Body of pancreas (tissue), 4 donors: ENCODE measurements around the gene TUBB8. TPM values are rescaled to one million over a fixed set of nuclear protein-coding genes. Genes with fewer than 3 reads are reported as not detected.

ENCODE experiments used
- ATAC-seq: fragments of 150-250 bp; one replicate; pipeline ENCODE4 v1.9.1; 2016
- DNase-seq, 4 donors: peaks; one replicate each; pipeline ENCODE4 v3.0.0-alpha.2; 2019
- H3K27ac ChIP-seq, 4 donors: fragments of 200-600 bp; sonication (generic); 1 replicate in 3 of 4; 2 replicates in 1 of 4; pipeline versions ENCODE4 v1.5.1 to v1.6.1; 2016 to 2019; ENCODE audit warnings: mild to moderate bottlenecking in 1 of 4, mixed read lengths in 1 of 4, moderate library complexity in 1 of 4
- H3K27me3 ChIP-seq, 2 donors: fragments of 200-600 bp; sonication (generic); one replicate each; pipeline ENCODE4 v1.6.0; 2016; ENCODE audit warnings: mild to moderate bottlenecking in 1 of 2
- H3K36me3 ChIP-seq, 2 donors: fragments of 200-600 bp; sonication (generic); replicated peaks in 1 of 2; 2 replicates each; pipeline ENCODE4 v1.5.1; 2016; ENCODE audit warnings: low read depth in 2 of 2; ENCODE audit not compliant: insufficient read depth in 1 of 2
- H3K4me1 ChIP-seq: fragments of 200-600 bp; sonication (generic); one replicate; pipeline ENCODE4 v1.6.0; 2016
- H3K4me3 ChIP-seq, 2 donors: fragments of 200-600 bp; sonication (generic); 1 replicate in 1 of 2; 2 replicates in 1 of 2; pipeline ENCODE4 v1.5.1; 2016 to 2019
- H3K9me3 ChIP-seq, 3 donors: fragments of 200-600 bp; sonication (generic); 1 replicate in 2 of 3; 2 replicates in 1 of 3; pipeline ENCODE4 v1.5.1; 2016
- POLR2A ChIP-seq, 3 donors: fragments of 450-650 bp; IDR thresholded peaks; one replicate each; pipeline ENCODE4 v1.6.1; 2016; ENCODE audit warnings: antibody characterized with exemption in 3 of 3, mild to moderate bottlenecking in 2 of 3
- WGBS, 2 donors: methylation state at CpG; one replicate each; pipeline ENCODE4 v1.1.5; 2017; 5-methylcytosine and 5-hydroxymethylcytosine counted together
- intact Hi-C: fragments of 100-400 bp; cut with DNase I; formaldehyde crosslinking; loops from one replicate; pipeline ENCODE4 v1.15.1; 2023
- total RNA-seq, 2 donors: library from RNA; depleted of rRNA; stranded (reverse); fragments of >200 nt; gene quantifications; one replicate each; pipeline ENCODE4 v1.1.0, GENCODE V29; 2016
- TF ChIP-seq, protein P1 (sequence below), 7 experiments: fragments of 450-650 bp in 4 of 7; fragments of 200-600 bp in 3 of 7; sonication (generic) in 3 of 7; IDR thresholded peaks; one replicate each; pipeline ENCODE4 v1.5.1; 2016 to 2019; ENCODE audit warnings: antibody characterized with exemption in 7 of 7

Gene TUBB8
- total RNA-seq, 2 donors from 2014 or later = 14.2 TPM; not detected in 1

DNA sequence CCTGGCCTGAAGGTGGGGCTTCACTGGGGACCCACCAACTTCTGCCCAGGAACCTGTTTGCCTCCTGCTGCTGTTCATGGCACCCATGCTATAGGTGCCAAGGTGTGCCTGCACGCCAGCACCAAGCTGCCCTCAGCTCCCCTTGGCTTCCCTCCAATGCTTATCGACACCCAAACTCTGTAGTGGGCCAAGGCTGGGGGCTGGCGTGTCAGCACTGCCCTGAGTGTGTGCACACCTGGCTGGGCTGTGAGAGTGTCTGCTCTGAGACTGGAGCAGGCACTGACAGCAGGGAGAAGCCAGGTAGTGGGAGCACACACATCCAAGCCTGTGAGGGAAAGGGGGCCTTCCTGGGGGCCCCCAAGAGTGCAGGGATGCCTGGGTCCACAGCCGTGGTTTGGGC lies 43.1 kb upstream of the TUBB8 start:
- peak; percentile 48 to 78 (median 64) for DNase-seq
- Histone ChIP-seq H3K4me1 (peaks cover 42% of the 10 kb centered on the region), H3K27ac (peak overlapping the region; percentile 72 to 78 (median 75)), H3K9me3 (peaks cover 0 to 13% (median 0%) of the 10 kb centered on the region in 3 donors), H3K4me3 (no peak overlapping the region), H3K27me3 (no peaks in the 10 kb centered on the region), H3K36me3 (no peaks in the 10 kb centered on the region)
- TF ChIP-seq POLR2A (IDR thresholded peaks at IDR 0.05) = no peak
- TF ChIP-seq, protein P1, sequence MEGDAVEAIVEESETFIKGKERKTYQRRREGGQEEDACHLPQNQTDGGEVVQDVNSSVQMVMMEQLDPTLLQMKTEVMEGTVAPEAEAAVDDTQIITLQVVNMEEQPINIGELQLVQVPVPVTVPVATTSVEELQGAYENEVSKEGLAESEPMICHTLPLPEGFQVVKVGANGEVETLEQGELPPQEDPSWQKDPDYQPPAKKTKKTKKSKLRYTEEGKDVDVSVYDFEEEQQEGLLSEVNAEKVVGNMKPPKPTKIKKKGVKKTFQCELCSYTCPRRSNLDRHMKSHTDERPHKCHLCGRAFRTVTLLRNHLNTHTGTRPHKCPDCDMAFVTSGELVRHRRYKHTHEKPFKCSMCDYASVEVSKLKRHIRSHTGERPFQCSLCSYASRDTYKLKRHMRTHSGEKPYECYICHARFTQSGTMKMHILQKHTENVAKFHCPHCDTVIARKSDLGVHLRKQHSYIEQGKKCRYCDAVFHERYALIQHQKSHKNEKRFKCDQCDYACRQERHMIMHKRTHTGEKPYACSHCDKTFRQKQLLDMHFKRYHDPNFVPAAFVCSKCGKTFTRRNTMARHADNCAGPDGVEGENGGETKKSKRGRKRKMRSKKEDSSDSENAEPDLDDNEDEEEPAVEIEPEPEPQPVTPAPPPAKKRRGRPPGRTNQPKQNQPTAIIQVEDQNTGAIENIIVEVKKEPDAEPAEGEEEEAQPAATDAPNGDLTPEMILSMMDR (IDR thresholded peaks at IDR 0.05) = no peak
- WGBS, 2 donors = 17 to 24% methylated on average over 4 of the region's 4 CpGs
- intact Hi-C loops = no loop called here
- ATAC-seq = peak; percentile 43

GRCh38 chr10:91313-91712 lies 42.2 kb upstream of the TUBB8 start:
- 67 to 80% methylated on average over 2 to 6 of the region's 8 CpGs for WGBS, 2 donors
- Histone ChIP-seq H3K27ac (peak overlapping the region in 3 of 4 donors; percentile 72 to 77 (median 73)), H3K9me3 (peaks cover 0 to 7% (median 0%) of the 10 kb centered on the region in 3 donors), H3K27me3 (no peaks in the 10 kb centered on the region), H3K4me1 (peaks cover 45% of the 10 kb centered on the region), H3K36me3 (no peaks in the 10 kb centered on the region), H3K4me3 (no peak overlapping the region)
- ATAC-seq (no peak), DNase-seq (no peak)
- intact Hi-C loops = no loop called here
- TF ChIP-seq, protein P1 (IDR thresholded peaks at IDR 0.05) = no peak
- no peak for TF ChIP-seq POLR2A (IDR thresholded peaks at IDR 0.05)

DNA sequence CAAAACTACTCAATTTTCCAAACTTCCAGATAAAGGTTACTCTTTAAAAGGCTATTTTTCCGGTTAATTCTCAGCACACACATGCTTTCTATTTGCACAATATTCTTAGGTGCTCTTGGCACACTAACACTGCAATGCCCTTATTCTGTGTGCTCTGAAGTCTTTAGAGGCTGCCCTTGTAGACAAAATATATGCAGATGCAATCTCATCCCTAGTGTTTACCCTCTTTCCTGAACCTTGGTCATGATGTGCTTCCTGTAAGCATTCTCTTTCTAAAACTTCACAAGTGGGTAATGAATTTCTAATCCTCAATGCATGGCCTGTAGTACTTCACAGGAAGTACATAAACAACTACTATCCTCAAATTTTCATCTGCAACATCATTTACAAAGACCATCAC lies 41.1 kb upstream of the TUBB8 start:
- H3K9me3 ChIP-seq = no peaks in the 10 kb centered on the region
- H3K27me3 ChIP-seq = no peaks in the 10 kb centered on the region
- DNase-seq (no peak), ATAC-seq (no peak)
- H3K36me3 ChIP-seq = no peaks in the 10 kb centered on the region
- no peak overlapping the region for H3K27ac ChIP-seq
- intact Hi-C loops = no loop called here
- H3K4me1 ChIP-seq = peaks cover 45% of the 10 kb centered on the region
- H3K4me3 ChIP-seq = no peak overlapping the region
- WGBS, 2 donors = 37 to 52% methylated on average over 1 of the region's 1 CpG
- TF ChIP-seq POLR2A (IDR thresholded peaks at IDR 0.05) = no peak
- TF ChIP-seq, protein P1 (IDR thresholded peaks at IDR 0.05) = no peak

DNA sequence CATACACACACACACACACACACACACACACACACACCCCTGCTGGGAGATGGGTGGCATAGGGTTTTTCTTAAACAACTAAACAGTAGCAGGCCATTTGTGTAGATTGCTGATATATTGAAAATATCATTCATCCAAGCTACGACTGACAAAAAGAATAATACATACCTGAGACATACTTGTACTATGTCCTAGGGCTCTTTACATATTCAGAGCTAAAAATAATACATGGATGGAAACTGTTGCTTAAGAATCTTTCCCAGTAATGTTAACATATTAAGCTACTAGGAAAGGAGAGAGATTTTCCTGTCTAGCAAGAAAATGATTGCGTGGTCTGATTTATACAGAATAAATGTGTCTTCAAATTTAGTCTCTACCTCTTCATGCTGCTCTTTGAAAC lies 40.2 kb upstream of the TUBB8 start:
- H3K4me3 ChIP-seq = no peak overlapping the region
- TF ChIP-seq, protein P1 (IDR thresholded peaks at IDR 0.05) = no peak
- TF ChIP-seq POLR2A (IDR thresholded peaks at IDR 0.05) = no peak
- no peak for DNase-seq
- WGBS, 2 donors = 57% methylated on average over 2 of the region's 2 CpGs
- intact Hi-C loops = no loop called here
- no peaks in the 10 kb centered on the region for H3K36me3 ChIP-seq
- H3K27me3 ChIP-seq = no peaks in the 10 kb centered on the region
- ATAC-seq = no peak
- no peak overlapping the region for H3K27ac ChIP-seq
- H3K9me3 ChIP-seq = no peaks in the 10 kb centered on the region
- peaks cover 45% of the 10 kb centered on the region for H3K4me1 ChIP-seq

DNA sequence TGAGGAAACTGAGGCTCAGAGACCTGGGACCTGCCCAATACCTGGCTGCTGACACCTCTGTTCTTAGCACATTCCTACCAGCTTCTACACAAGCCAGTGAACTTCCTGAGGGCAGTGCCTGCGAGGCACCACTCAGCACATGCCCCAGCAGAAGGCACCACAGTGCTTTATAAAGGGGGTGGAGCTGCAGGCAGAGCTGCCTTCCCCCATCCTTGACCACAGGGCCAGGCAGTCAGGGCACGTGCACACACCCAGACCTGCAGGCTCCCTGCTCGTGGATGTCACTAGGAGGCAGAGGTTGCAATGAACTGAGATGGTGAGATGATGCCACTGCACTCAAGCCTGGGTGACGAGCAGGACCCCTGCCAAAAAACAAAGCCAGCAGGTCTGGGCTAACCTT lies 39.2 kb upstream of the TUBB8 start:
- Histone ChIP-seq H3K4me3 (no peak overlapping the region), H3K36me3 (no peaks in the 10 kb centered on the region), H3K9me3 (no peaks in the 10 kb centered on the region), H3K27ac (no peak overlapping the region), H3K4me1 (peaks cover 41% of the 10 kb centered on the region), H3K27me3 (no peaks in the 10 kb centered on the region)
- intact Hi-C loops = no loop called here
- peak; percentile 34 to 62 (median 48) for DNase-seq
- ATAC-seq = peak; percentile 36
- WGBS, 2 donors = 39 to 90% methylated on average over 1 to 4 of the region's 4 CpGs
- TF ChIP-seq POLR2A (IDR thresholded peaks at IDR 0.05) = peak in 1 of 3 donors; percentile 27
- TF ChIP-seq, protein P1 (IDR thresholded peaks at IDR 0.05) = no peak
